ENCODE results near the gene VIP. TPM values are rescaled to one million over a fixed set of nuclear protein-coding genes. Genes with fewer than 3 reads are reported as not detected.

Gene VIP
- total RNA-seq, 1 experiment from 2014 or later, result not detected

- ChIA-PET POLR2A (no interaction called here), RAD21 (ENCODE audit: low non-redundant PET in 1 of 2, low total read pairs in 2 of 2, uncharacterized antibody in 2 of 2, unreplicated experiment in 2 of 2) (interaction anchor here in 1 of 2 experiments (2.7 kb wide), 1 partner anchor 198 kb away, joined by 9 read pairs; no protein-coding TSS in a partner anchor), CTCF (interaction anchor here (1.0 to 4.7 kb wide), 11 partner anchors 12 to 205 kb away, joined by 3 to 103 read pairs (median 3); no protein-coding TSS in a partner anchor)
- H3K9ac ChIP-seq (ENCODE audit: low read length), result no peak overlapping the region
- H3K79me2 ChIP-seq (ENCODE audit: insufficient read depth, low read length), result no peaks in the 10 kb centered on the region
- no peak overlapping the region for H3K27ac ChIP-seq (ENCODE audit: low read depth, low read length)
- intact Hi-C loops (cut with micrococcal nuclease), result loop anchor here (1.0 to 5.0 kb wide), 2 partner anchors 199 to 273 kb away; no protein-coding TSS in a partner anchor
- no peaks in the 10 kb centered on the region for H3K9me2 ChIP-seq (ENCODE audit: insufficient read depth)
- H3K9me3 ChIP-seq (ENCODE audit: control insufficient read depth in 1 of 2, insufficient read depth in 1 of 2, low read depth in 1 of 2, low read length in 2 of 2), result no peaks in the 10 kb centered on the region
- no peak for ATAC-seq
- no peaks in the 10 kb centered on the region; a peak in 1 of 4 replicates for H3K4me1 ChIP-seq (ENCODE audit: control insufficient read depth in 1 of 2, insufficient read depth in 2 of 2, low read length in 2 of 2)
- no TSS peak for BruUV-seq (replicated peaks)
- no peaks in the 10 kb centered on the region for H4K20me1 ChIP-seq (ENCODE audit: insufficient read depth)
- H3K36me3 ChIP-seq (ENCODE audit: control insufficient read depth in 1 of 2, insufficient read depth in 2 of 2, low read length in 2 of 2), result no peaks in the 10 kb centered on the region
- no peak overlapping the region for H2AFZ ChIP-seq (ENCODE audit: low read depth, low read length, poor library complexity, severe bottlenecking)
- H3K4me3 ChIP-seq (replicated peaks in 1 of 2; ENCODE audit: low read depth in 1 of 2, low read length in 2 of 2), result no peak overlapping the region
- peaks cover 41% of the 10 kb centered on the region for H3K27me3 ChIP-seq (ENCODE audit: insufficient read depth, low read length)
- no peak for DNase-seq (ENCODE audit: low read depth, low spot score)
- no peak for TF ChIP-seq SP1 (IDR thresholded peaks at IDR 0.05; ENCODE audit: low read depth)
- no peak for TF ChIP-seq POLR2AphosphoS5 (IDR thresholded peaks at IDR 0.05; ENCODE audit: low read depth, low read length)
- TF ChIP-seq POLR2A (IDR thresholded peaks at IDR 0.05; ENCODE audit: borderline replicate concordance, extremely low read depth, insufficient read depth, insufficient read length), result no peak
- TF ChIP-seq CBX3 (IDR thresholded peaks at IDR 0.05; ENCODE audit: low read depth), result no peak
- TF ChIP-seq ZNF274 (IDR thresholded peaks at IDR 0.05; ENCODE audit: low read depth, low read length), result no peak
- no peak for TF ChIP-seq EZH2phosphoT487 (IDR thresholded peaks at IDR 0.05; ENCODE audit: borderline replicate concordance)
- no peak for TF ChIP-seq REST (IDR thresholded peaks at IDR 0.05; ENCODE audit: low read depth)
- no peak for TF ChIP-seq MAX (IDR thresholded peaks at IDR 0.05)
- TF ChIP-seq YY1 (IDR thresholded peaks at IDR 0.05; ENCODE audit: extremely low read depth, insufficient replicate concordance, low read depth, low read length), result no peak
- no peak for TF ChIP-seq SRF (IDR thresholded peaks at IDR 0.05; ENCODE audit: low read depth)
- no peak for TF ChIP-seq JUND (IDR thresholded peaks at IDR 0.05)
- no peak for TF ChIP-seq EGR1 (IDR thresholded peaks at IDR 0.05; ENCODE audit: low read depth)
- TF ChIP-seq FOSL1 (IDR thresholded peaks at IDR 0.05; ENCODE audit: low read depth), result no peak
- no peak for TF ChIP-seq SIN3A (IDR thresholded peaks at IDR 0.05; ENCODE audit: low read depth)
- TF ChIP-seq ATF3 (IDR thresholded peaks at IDR 0.05), result no peak
- no peak for TF ChIP-seq CEBPB (IDR thresholded peaks at IDR 0.05; ENCODE audit: low read depth)
- no peak overlapping the region for H3K4me2 ChIP-seq (ENCODE audit: low read length)
Observed at GRCh38 chr6:152749336-152749735, 1.3 kb upstream of the VIP start.
